ENCODE data around the gene IL24. TPM values are rescaled to one million over a fixed set of nuclear protein-coding genes. Genes with fewer than 3 reads are reported as not detected.

IL24 gene
- total RNA-seq, 1 donor from 2014 or later: 3.1 TPM

Other genes with a start within 250 kb of the IL24 start
- gene MAPKAPK2, start 212.5 kb upstream of the IL24 start, total RNA-seq: 92.3 and 98.8 TPM in 2 replicates
- gene IL19, start 126.7 kb upstream of the IL24 start, total RNA-seq: not detected in 2 replicates
- gene IL10, start 124.9 kb upstream of the IL24 start, total RNA-seq: 4.2 and 5.8 TPM in 2 replicates
- not detected in 2 replicates for gene IL20, start 31.8 kb upstream of the IL24 start, total RNA-seq
- gene FCMR, start 24.5 kb downstream of the IL24 start, total RNA-seq: 14.1 and 16.7 TPM in 2 replicates
- gene PIGR, start 49.0 kb downstream of the IL24 start, total RNA-seq: not detected in 2 replicates
- not detected in 2 replicates for gene FCAMR, start 73.0 kb downstream of the IL24 start, total RNA-seq
- not detected in 2 replicates for gene C1orf116, start 135.3 kb downstream of the IL24 start, total RNA-seq
- 8.1 and 8.7 TPM in 2 replicates for gene YOD1, start 153.8 kb downstream of the IL24 start, total RNA-seq
- gene PFKFB2, start 155.8 kb downstream of the IL24 start, total RNA-seq: 1.9 and 2.2 TPM in 2 replicates
- gene C4BPB, start 191.4 kb downstream of the IL24 start, total RNA-seq: 0.23 and 0.41 TPM in 2 replicates
- gene C4BPA, start 206.8 kb downstream of the IL24 start, total RNA-seq: not detected in 2 replicates